Right atrium auricular region (tissue), 2 donors: ENCODE results near the gene KIF19. TPM values are rescaled to one million over a fixed set of nuclear protein-coding genes. Genes with fewer than 3 reads are reported as not detected.

Experiments used
- DNase-seq: peaks from one replicate; pipeline ENCODE4 v3.0.0-alpha.2; 2019; ENCODE audit warnings: low spot score
- H3K27ac ChIP-seq, 2 donors: fragments of 200-600 bp; sonication (generic); 1 replicate in 1 of 2; 2 replicates in 1 of 2; pipeline ENCODE4 v1.5.1; 2016 to 2019
- H3K27me3 ChIP-seq, 2 donors: fragments of 200-600 bp; sonication (generic); one replicate each; pipeline versions ENCODE4 v1.5.1 to v1.6.0; 2017 to 2019
- H3K36me3 ChIP-seq: fragments of 200-600 bp; sonication (generic); one replicate; pipeline ENCODE4 v1.5.1; 2016
- H3K4me1 ChIP-seq, 2 donors: fragments of 200-600 bp; sonication (generic); one replicate each; pipeline versions ENCODE4 v1.5.1 to v1.6.0; 2017 to 2019
- H3K4me3 ChIP-seq, 2 donors: fragments of 200-600 bp; sonication (generic); 1 replicate in 1 of 2; 2 replicates in 1 of 2; pipeline ENCODE4 v1.5.1; 2017 to 2019; ENCODE audit warnings: mild to moderate bottlenecking in 1 of 2, moderate library complexity in 1 of 2
- H3K9me3 ChIP-seq, 2 donors: fragments of 200-600 bp; sonication (generic); one replicate each; pipeline ENCODE4 v1.5.1; 2019
- CTCF ChIP-seq, 2 donors: fragments of 200-600 bp; sonication (generic); IDR thresholded peaks; one replicate each; pipeline ENCODE4 v1.5.1; 2019; ENCODE audit warnings: antibody characterized with exemption in 2 of 2
- total RNA-seq, 2 donors: library from RNA; depleted of rRNA; stranded (reverse); fragments of >200 nt; gene quantifications; one replicate each; pipeline ENCODE4 v1.1.0, GENCODE V29; 2016

The KIF19 gene
- total RNA-seq, 2 donors from 2014 or later, result 0.30 TPM; not detected in 1

- Histone ChIP-seq H3K4me1 (peaks cover 0 to 22% of the 10 kb centered on the region in 2 donors), H3K9me3 (no peaks in the 10 kb centered on the region), H3K27me3 (no peaks in the 10 kb centered on the region), H3K36me3 (no peaks in the 10 kb centered on the region), H3K27ac (no peak overlapping the region), H3K4me3 (no peak overlapping the region)
- no peak for DNase-seq
- no peak for TF ChIP-seq CTCF (IDR thresholded peaks at IDR 0.05)
Measured at GRCh38 chr17:74324521-74324920, 1.5 kb upstream of the KIF19 start.

- no peaks in the 10 kb centered on the region for H3K36me3 ChIP-seq
- no peaks in the 10 kb centered on the region for H3K27me3 ChIP-seq
- peak overlapping the region in 1 of 2 donors; percentile 33 for H3K27ac ChIP-seq
- TF ChIP-seq CTCF (IDR thresholded peaks at IDR 0.05), result no peak
- H3K4me3 ChIP-seq, result peak overlapping the region in 1 of 2 donors; percentile 49
- DNase-seq, result no peak
- H3K4me1 ChIP-seq, result peaks cover 0 to 22% of the 10 kb centered on the region in 2 donors
- no peaks in the 10 kb centered on the region for H3K9me3 ChIP-seq
Measured at GRCh38 chr17:74325376-74325742, 667 bp upstream of the KIF19 start.

GRCh38 chr17:74326506-74326905, 480 bp downstream of the KIF19 start:
- DNase-seq, result no peak
- no peak for TF ChIP-seq CTCF (IDR thresholded peaks at IDR 0.05)
- Histone ChIP-seq H3K27ac (peak overlapping the region in 1 of 2 donors; percentile 33), H3K4me1 (peaks cover 0 to 22% of the 10 kb centered on the region in 2 donors), H3K27me3 (no peaks in the 10 kb centered on the region), H3K36me3 (no peaks in the 10 kb centered on the region), H3K9me3 (no peaks in the 10 kb centered on the region), H3K4me3 (peak overlapping the region; percentile 26 to 49)

- Histone ChIP-seq H3K27ac (no peak overlapping the region), H3K4me3 (no peak overlapping the region), H3K4me1 (peaks cover 0 to 22% of the 10 kb centered on the region in 2 donors), H3K27me3 (no peaks in the 10 kb centered on the region), H3K9me3 (no peaks in the 10 kb centered on the region), H3K36me3 (no peaks in the 10 kb centered on the region)
- no peak for TF ChIP-seq CTCF (IDR thresholded peaks at IDR 0.05)
- DNase-seq, result no peak
Measured at GRCh38 chr17:74328487-74328886, 2.5 kb downstream of the KIF19 start.

- no peaks in the 10 kb centered on the region for H3K9me3 ChIP-seq
- no peak overlapping the region for H3K4me3 ChIP-seq
- peaks cover 0 to 22% of the 10 kb centered on the region in 2 donors for H3K4me1 ChIP-seq
- H3K27ac ChIP-seq, result no peak overlapping the region
- H3K36me3 ChIP-seq, result no peaks in the 10 kb centered on the region
- H3K27me3 ChIP-seq, result no peaks in the 10 kb centered on the region
- no peak for DNase-seq
- TF ChIP-seq CTCF (IDR thresholded peaks at IDR 0.05), result no peak
Measured at GRCh38 chr17:74329378-74329777, 3.4 kb downstream of the KIF19 start.

GRCh38 chr17:74330446-74330845, 4.4 kb downstream of the KIF19 start:
- Histone ChIP-seq H3K36me3 (no peaks in the 10 kb centered on the region), H3K9me3 (no peaks in the 10 kb centered on the region), H3K4me3 (no peak overlapping the region), H3K27ac (no peak overlapping the region), H3K27me3 (no peaks in the 10 kb centered on the region), H3K4me1 (peaks cover 0 to 16% of the 10 kb centered on the region in 2 donors)
- no peak for DNase-seq
- TF ChIP-seq CTCF (IDR thresholded peaks at IDR 0.05), result no peak
